Measurements from ENCODE around the gene E2F4.
A peak's percentile ranks its signal among the peaks of the same experiment; 100 is the strongest.

Gene E2F4

DNA sequence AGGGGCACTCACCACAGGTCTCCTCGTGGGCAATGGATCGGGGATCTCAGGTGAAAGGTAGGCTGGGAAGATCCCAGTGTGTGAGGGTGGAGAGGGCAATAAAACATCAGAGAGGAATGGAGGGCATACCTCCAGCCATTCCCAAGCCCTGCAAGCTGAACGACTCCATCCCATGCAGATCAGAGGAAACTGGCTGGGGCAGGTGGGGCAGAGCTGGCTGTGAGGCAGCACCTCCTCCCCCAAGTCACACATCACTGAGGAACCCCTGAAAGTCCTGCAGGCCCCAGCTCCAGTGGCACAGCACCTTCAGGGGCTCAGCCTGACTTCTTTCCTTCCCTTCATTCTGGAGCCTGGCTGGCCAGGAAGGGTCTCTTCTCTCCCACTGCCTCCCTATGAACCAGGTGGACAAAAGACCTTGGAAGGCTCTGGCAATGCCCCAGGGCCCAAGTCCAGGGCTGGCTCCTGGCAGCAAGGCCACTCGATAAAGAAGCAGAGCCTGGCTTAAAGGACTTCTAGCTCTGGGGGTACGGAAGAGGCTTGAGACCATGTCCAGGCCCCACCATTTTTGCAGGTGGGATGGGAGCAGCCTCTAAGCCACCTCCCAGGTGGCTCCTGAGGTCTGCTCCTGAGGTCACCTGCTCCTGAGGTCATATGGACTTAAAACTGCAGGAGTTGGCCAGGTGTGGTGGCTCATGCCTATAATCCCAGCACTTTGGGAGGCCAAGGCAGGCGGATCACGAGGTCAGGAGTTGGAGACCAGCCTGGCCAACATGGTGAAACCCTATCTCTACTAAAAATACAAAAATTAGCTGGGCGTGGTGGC, 21.5 kb downstream of the E2F4 start:
- no peak for DNase-seq

DNA sequence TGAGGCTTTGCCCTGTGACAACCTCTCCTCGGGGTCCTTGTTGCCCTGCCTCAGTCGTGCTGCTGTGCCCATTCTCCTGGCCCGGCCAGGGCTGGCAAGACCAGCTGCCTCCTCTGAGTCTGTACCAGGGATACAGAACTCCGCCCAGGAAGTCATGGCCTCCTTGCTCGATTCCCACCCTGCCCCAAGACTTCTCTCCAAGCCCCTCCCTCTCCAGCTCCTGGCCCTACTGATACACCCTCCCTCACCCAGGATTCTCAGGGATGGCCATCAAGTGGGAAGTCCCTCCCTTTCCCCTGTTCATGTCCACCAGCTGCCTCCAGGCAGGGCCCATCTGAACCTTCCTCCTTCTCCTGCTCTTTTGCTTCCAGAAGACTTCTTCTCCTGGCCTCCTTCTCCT, 23.8 kb downstream of the E2F4 start:
- DNase-seq = no peak

DNA sequence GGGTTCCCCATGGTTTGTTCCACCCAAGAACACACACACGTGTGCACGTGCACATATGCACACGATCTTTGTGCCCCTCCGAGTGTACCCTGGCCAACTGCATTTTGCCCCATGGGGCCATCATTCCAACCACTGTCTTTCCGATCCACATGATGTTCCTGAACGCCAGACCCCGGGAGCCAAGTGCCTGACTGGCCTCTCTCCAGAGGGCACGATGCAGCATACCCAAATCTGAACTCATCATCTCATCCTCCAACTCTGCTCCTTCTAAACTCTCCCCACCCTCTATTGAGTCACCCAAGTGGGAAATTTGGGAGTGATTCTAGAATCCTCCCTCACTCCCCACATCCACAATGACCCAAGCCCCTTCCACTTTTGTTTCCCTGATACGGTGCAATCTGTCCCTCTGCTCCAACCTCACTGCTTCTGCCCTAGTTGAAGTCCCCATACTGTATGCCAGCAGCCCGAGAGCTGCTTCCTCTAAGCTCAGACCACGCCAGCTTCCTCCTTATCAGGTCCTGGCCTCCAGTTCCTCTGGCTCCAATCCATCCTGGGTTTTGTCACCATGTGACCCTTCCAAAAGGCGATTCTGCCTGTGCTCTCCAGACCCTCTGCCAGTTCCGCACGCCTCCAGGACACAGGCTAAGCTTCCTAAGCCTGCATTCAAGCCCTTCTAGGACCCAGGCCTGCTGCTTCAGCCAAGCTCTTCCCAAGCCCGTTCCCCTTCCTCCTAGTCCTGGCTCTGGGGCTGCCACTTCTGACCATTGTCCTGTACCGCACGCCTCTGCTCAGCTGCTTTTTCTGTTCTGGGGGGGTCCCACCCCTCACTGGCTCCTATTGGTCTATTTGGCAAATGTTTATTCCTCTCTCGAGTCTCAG, 24.9 kb downstream of the E2F4 start:
- DNase-seq = no peak

DNA sequence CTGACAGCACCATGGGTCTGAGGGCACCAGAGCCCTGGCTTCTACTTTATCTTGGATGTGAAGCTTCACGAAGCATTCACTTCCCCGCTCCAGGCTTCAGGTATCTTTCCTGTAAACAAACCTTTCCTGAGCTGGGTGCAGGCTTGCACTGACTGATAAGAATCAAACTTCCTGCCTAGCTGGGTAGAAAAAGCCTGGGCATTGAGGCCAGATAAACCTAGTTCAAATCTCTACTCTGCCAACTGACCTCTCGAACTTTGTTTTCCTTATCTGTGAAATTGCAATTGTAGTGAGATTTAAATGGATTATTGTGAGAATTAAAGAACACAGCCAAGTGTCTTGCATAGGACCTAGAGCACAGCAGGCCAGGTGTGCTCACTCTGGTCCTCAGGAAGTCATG, 32.0 kb downstream of the E2F4 start:
- no peak for DNase-seq

DNA sequence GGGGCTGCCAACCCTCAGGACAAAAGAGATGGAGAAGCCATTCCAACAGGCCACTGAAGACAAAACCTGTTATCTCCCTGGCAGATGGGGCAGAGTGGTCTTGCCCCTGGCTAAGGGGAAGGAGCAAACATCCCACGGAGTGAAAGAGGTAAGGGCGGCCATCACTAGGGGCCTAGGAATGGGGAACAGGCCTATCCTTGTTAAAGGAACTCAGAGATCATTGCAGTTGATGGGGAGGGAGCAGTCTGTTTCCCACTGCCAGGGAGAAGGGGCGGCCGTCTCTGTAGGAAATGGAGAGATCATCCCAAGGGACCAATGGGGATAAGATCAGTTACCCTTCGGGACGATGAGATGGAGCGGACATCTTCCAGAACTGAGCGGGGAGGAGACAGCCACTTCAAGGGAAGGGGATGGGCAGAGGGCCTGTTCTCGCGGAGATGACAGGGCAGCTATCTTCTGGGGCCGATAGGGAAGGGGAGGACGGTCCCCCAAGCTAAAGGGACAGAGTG, 34.4 kb downstream of the E2F4 start:
- no peak for DNase-seq

DNA sequence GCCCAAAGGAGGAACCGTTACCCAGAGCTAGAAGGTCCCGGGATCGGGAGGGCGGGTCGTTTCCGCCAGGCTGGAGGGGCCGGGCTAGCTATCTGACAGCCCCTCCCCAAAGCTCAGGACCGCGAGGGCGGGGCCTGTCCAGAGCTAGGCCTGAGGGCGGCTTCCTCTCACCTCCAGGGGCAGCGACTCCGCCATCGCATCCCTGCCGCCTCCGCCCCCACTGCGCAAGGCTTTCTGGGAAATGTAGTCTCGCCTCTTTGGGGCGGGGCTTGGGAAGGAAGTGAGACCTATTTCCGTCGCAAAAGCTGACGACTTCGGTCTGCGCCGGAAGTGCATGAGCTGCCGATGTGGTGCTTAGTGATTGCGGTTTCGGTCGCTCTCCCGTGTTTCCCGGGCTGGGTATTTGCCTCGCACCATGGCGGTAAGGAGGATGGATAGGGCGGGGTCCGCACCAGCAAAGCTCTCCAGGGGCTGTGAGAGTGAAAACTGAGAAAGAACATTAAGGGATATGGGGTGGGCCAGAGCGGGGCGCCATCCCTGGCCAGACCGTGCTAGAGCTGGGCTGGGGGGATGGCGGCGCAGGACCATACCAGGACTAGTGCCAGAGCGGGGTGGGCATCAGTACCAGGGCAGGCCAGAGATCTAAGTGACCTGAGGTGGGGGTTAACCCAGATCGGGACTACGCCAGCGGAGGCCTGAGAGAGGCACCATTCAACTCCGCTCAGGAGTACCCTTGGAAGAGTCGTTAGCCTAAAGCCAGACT, 35.0 kb downstream of the E2F4 start, which contains the start of gene TMEM208:
Gene TMEM208, plus strand, starts transcription at position 327 of the 763 bp plus-strand sequence. Its CDS starts 89 bp downstream, at position 416.
- DNase-seq = peak; percentile 94

DNA sequence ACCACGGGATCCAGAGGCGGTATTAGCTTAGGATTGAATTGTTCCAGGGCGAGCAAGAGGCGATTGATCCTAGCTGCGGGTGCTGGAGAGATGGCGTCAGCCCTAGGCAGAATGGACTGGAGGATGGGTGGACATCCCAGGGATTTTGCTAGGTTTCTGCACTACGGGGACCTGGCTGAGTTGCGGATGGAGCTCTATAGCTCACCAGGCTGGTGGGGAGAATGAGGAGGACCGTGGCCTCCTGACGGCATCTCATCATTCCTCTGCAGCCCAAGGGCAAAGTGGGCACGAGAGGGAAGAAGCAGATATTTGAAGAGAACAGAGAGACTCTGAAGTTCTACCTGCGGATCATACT, 35.6 kb downstream of the E2F4 start:
- no peak for DNase-seq

DNA sequence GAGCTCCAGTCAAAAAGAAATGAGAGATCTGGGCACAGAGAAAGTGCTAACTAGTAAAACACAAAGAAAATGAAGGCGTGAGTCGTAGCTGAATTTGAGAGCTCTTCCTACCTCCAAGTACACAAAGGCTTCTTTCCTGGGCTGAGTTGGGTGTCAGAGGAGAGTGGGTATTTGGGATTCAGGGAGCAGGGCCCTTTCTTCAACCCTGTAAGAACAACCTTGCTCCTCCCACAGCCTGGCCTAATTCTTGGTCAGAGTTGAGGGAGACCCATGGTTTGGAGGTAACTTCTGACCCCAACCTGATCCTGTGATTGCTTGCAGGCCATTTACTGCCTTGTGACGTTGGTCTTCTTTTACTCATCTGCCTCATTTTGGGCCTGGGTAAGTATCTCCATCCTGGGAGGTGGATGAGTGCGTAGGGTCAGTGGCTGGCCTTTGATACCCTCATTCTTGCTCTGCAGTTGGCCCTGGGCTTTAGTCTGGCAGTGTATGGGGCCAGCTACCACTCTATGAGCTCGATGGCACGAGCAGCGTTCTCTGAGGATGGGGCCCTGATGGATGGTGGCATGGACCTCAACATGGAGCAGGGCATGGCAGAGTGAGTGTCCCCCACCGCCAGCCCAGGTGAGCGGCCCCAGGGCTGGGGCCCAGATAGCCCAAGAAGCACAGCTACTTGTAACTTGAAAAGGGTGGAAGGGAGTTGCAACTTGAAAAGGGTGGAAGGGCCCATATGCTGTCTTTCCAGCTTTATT, 36.3 kb downstream of the E2F4 start:
- no peak for DNase-seq

DNA sequence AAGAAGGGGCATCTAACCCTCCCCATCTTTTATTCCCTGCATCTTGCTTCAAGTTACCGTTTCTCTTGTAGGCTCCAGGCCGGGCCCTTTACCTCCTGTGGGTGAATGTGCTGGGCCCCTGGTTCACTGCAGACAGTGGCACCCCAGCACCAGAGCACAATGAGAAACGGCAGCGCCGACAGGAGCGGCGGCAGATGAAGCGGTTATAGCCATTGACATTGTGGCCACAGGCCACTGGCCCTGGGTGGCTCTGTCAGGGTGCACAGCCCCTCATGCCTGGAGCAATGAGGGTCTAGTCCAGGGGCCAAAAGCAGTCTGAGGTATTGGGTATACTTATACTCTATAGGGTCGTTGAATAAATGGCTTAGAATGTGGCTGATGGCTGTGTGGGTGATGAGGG, 37.0 kb downstream of the E2F4 start:
- no peak for DNase-seq

DNA sequence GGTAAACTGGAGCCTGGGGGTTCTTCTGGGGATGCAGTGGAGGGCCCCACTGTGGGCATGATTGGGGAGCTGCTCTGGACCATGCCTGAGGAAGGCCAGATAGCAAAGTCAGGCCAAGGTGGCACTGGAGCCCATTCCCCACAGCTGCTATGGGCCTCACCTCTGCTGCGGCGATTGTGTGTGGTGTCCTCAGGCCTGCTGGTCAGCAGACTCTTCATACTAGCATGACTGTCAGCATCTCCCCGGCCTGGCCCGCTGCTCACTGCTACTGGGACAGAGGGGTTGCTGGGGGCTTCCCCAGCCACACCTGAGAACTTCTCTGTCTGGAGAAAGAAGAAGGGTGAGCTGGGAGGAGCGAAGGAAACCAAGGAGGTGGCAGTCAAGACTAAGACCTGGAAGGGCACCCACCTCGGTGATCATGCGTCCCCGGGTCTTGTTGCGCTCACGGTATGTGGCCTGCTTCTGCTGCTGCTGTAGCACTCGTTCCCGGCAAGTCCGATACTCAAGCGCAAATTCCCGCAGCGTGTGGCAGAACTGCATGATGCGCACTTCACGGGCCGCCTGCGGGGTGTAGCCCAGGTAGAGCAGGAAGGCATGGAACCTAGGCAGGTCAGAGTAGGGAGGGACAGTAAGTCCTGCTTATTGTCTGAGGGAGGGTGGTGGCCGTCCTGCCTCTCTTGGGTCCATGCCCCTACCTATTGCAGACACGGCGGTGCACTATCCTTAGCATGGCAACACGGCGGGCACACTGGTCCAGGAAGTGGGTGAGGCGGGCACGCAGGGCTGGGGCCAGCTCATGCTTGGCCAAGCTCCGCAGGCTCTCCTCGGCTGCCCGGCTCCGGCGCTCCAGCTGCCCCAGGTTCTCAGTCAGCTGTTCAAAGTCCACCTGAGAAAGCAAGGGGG, 38.2 kb downstream of the E2F4 start:
- DNase-seq = no peak

DNA sequence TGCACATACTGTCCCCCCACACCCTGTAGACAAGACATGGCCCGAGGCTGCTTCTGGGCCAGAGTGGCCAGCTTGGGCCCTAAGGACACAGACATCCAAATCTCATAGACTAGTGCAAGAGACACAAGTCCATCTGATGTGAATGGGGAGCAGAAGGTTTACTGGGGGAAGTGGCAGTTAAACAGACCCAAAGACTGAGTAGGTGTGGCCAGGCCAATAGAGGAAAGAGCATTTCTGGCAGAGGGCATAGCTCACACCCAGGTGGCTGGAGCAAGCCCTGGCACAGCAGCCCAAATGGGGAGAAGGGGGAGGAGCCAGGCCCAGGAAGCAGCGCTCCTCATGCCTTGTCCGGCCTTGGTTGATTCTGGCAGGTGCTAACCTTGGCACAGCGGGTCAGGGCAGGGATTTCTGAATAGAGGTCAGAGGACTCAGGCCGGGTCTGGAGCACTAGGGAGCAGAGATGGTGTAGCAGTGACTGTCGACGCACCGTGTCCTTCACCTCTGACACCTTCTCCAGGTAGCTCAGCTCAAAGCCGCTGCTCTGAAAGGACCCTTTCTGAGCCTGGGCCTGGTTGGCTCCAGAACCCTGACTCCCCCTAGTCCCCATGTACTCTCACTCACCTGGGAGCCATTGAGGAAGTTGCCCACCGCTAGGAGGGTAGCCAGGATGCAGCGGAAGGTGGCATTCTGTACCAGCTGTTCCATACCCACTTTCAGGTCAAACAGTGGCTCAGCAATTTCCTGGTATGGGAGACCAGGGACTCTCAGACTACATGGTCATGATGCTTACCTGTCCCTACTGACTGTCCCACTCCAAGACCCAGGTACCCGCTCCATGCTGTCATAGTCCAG, 39.1 kb downstream of the E2F4 start:
- DNase-seq = no peak

DNA sequence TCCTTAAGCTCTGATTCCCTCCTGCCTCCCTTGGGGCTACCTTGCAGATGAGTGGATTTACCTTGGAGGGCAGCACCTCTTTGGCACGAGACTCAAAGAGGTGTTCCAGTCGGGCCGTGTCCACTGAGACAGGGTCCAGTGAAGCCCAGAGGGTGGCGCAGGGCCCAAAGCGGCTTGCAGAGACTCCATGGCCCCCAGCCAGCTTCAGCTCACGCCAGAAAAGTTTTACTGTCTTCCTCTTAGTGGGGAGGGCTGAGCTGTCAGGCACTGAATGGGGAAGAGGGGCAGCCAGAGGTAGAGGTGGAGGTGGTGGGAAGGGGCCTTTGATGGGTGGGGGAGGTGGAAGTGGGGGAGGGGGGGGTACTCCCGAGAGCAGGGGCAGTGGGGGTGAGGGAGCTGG, 41.6 kb downstream of the E2F4 start:
- DNase-seq = no peak

DNA sequence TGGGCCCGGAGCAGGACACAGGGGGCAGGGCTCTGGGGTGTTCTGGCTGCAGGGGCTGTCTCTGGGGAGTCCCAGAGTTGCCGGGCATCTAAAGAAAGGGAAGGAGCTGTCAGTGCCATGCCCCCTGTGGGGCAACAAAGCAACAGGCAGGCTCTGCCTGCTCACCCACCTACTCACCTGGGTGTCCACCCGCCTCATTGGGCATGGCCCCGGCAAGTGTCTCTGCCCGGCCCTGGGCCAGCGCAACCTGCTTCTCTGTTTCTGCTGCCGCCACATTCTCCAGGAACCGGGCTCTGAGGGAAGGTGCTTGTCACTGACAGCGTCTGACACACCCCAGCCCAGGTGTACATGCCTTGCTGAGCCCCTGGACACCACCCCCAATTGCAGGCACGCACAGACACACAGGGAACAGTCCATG, 42.2 kb downstream of the E2F4 start:
- no peak for DNase-seq

DNA sequence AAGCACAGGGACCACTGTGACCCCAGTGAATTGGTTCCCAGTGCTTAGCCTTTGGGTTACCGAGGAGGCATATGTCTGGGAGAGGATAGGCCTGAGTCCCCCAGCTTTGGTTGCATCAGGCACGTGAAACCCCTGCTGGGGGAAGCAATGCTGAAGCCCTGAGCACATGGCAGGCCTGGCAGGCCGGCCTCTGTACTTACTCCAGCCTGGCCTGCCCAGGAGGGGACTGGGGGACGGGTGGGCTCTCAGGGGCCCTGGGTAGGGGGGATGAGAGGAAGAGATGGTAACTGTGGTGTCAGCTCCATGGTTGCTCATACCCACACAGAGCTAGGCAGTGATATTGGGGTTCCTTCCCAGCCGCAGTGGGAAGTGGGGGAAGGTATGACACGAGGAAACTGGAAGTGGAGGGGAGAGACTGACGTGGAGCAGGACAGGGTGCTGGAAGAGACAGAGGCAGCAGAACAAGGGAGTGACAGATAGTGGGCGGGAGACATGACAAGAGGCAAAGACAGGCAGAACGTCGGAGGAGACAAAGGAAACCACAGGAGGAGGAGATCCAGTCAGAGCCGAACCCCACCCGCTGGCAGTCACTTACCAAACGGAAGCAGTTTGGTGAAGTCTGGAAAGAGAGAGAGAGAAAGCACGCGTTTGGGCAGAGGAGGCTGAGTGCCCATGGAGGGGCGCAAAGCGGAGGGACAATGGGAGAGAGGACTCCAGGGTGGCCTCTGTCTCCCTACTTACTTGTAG, 44.0 kb downstream of the E2F4 start:
- no peak for DNase-seq

DNA sequence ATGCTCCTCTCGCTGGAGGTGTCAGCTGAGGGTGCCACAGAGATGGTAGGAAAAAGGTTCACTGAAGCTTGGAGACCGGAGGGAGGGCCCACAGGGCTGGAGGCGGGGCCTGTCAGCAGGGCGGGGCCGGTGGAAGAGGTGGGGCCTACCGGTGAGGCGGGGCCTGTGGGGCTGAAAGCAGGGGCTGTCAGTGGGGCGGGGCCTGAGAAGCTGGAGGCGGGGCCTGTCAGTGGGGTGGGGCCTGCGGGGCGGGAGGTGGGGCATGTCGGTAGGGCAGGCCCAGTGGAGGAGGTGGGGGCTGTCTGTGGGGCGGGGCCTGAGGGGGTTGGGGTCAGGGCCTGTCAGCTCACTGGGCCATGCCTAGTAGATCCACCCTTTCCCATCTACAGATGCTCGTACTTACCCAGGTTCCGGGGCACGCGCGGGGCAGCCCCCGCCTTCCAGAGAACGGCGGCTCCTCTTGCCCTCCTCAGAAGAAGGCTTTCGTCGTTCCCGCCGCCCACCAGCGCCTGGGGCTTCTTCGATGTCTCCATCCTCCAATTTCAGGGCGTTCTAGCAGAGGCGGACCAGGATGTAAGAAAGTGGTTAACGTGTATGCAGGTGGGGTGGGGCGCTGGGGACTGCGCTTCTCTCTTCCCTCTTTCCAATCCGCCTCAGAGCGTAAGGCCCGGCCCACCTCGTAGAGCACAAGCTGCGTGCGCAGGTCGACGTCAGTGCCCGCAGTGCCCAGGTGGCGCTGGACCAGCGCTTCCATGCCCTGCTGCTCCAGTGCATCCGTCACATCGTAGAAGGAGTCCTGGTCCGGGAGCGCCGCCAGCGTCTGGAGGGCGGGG, 44.8 kb downstream of the E2F4 start:
- DNase-seq = no peak

DNA sequence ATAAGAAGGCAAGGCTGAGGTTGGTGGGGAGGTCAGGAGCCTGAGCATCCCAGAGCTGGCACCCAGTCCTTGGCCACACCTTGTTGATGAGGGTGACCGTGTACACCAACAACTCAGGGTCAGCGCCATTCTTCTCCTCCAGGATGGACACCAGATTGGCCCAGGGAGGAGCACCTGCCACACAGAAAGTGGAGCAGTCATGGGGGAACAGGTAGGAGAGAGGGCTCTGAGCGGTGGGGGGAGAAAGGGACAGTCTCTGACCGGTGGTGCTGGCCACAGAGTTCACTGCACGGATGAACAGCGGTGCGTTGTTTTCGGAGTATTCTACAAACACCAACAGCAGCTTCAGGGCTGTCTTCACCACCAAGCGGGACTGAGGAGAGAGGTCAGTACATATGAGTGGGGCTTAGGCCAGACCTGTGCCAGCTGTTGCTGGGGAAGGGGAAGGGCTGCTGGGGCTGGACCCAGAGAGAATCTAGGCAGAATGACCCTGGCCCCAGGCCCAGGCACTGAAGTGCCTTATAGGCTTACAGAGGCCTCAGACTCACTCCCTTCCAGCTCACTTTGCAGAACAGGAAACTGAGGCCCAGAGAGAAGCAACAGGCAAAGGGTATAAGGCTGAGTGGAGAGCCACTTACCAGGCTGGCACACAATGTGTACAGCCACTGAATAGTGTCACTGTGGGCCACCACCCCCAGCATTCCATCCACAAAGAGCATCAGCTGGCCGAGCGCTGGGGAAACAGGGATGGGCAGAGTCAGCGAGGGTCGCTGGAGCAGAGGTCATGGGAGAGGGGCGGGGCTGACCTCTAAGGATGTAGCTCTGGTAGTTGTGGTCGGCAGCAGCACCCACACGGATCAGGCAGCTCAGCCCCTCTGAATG, 45.7 kb downstream of the E2F4 start:
- DNase-seq = no peak

DNA sequence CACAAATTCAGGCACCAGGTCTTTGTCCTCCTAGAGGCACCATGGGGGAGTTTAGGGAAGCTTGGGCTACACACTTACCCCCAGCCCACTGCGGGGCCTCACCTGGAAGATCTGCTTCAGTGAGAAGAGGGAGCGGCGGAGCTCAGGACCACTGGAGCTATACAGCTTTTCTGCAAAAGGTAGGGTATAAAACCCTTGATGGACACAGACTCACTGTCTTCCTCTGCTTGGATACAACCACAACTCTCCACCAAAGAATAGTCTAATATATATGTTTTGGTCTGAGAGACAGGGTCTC, 46.3 kb downstream of the E2F4 start:
- DNase-seq = no peak

All from NCI-H510A (cell line).